GM12801 (cell line): ENCODE results near the gene ESPN.

Experiments
- CTCF ChIP-seq: IDR thresholded peaks from one replicate; pipeline ENCODE4 v1.5.1; 2011; ENCODE audit warnings: control low read depth; ENCODE audit not compliant: insufficient read length; ENCODE audit errors: extremely low read depth

The ESPN gene

DNA sequence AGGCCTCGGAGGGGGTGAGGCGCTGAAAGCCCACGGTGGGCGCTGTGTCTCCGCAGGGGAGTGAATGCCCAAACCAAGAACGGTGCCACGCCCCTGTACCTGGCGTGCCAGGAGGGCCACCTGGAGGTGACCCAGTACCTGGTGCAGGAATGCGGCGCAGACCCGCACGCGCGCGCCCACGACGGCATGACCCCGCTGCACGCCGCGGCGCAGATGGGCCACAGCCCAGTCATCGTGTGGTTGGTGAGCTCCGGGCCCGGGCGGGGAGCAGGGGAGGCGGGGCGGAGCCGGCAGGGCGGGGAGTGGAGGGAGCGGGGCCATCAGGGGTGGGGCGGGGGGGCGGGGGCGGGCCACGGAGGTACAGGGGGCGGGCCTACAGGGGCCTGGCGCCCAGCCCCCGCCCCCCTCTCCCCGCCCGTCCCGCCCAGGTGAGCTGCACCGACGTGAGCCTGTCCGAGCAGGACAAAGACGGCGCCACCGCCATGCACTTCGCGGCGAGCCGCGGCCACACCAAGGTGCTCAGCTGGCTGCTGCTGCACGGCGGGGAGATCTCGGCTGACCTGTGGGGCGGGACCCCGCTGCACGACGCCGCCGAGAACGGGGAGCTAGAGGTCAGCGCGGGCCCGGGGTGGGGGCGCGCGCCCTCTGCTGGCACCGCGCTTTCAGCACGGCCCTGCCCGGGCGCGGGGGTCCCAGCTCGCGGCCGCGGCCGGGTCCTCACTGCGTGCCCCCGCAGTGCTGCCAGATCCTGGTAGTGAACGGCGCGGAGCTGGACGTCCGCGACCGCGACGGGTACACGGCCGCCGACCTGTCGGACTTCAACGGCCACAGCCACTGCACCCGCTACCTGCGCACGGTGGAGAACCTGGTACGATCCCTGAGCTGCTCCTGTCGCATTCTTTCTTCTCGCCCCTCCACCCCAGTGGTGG, 15.9 kb downstream of the ESPN start:
- TF ChIP-seq CTCF, result no peak

DNA sequence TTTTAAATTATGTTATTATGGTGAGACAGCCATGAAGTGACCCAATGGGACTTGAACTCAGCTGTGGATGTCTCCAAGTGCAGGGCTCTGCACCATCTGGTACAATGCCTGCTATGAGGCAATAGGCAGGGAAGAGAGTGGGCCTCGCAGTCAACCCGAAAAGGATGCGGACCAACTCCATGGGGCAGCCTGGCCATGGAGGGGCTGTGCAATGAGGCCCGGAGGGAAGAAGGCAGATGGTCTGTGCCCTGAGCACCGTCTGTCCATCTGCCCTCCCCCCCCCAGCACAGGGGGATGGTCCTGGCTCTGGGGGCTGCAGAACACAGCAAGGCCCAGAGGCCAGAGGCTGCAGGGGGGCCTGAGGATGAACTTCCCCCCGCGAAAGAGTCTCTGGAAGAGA, 17.0 kb downstream of the ESPN start:
- TF ChIP-seq CTCF, result no peak

- no peak for TF ChIP-seq CTCF
Measured at GRCh38 chr1:6443339-6444115, 19.0 kb downstream of the ESPN start.

DNA sequence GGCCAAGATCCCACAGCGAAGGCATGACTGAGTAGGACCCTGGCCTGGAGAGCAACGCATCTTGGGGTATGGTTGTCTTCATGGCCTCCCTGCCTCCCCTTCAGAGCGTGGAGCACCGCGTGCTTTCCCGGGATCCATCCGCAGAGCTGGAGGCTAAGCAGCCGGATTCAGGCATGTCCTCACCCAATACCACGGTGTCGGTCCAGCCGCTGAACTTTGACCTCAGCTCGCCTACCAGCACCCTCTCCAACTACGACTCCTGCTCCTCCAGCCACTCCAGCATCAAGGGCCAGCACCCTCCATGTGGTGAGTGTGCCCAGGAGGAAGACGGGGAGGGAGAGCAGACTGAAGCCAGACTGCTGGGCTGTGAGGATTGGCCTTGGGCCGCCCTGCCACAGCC, 19.8 kb downstream of the ESPN start:
- TF ChIP-seq CTCF, result no peak

- TF ChIP-seq CTCF, result no peak
Measured at GRCh38 chr1:6445062-6445763, 20.6 kb downstream of the ESPN start.

DNA sequence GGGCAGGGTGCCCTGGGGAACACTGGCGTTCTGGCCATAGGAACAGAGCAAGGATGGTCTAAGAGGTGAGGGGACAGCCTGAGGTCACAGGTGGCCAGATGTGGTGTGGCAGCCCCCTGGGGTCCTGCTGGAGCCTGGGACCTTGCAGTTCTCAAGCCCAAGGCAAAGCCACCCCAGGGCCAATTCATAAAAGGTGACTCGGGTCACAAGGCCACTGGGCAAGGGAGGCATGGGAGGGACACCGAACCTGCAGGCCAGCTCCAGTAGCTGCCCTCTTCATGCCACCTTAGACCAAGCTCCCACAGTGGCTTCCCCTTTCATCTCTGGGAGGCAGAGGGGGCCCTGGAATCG, 22.1 kb downstream of the ESPN start:
- TF ChIP-seq CTCF, result no peak
